ENCODE results near the gene ULK4. TPM values are rescaled to one million over a fixed set of nuclear protein-coding genes. Genes with fewer than 3 reads are reported as not detected.

Gene ULK4
- total RNA-seq, 2 donors from 2014 or later, result 4.4 to 8.3 TPM

DNA sequence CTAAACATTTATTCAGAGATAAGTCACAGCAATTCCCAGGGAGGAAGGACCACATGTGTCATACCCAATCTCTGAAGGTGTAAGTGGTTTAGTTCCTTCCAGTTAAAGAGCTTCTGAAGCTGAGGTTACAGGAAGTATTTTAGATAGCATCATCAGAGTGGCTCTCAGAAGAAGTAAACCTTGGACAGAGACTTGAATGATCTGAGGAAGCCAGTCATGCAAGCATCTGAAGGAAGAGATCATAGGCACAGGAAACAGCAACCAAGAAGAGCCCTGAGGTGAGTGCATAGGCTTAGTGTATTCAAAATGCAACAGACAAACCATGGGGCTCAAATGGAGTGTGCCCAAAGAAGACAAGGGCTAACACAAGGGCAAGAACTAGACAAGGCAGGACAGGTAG lies 210.3 kb downstream of the ULK4 start:
- H3K9me3 ChIP-seq, result no peaks in the 10 kb centered on the region
- H3K27me3 ChIP-seq, result no peaks in the 10 kb centered on the region
- DNase-seq, result no peak
- H3K4me3 ChIP-seq, result no peak overlapping the region
- intact Hi-C loops (cut with DNase I), result no loop called here
- no peaks in the 10 kb centered on the region for H3K4me1 ChIP-seq
- H3K9ac ChIP-seq (ENCODE audit: low read depth in 2 of 2, low read length in 2 of 2), result no peak overlapping the region
- H3K36me3 ChIP-seq, result no peaks in the 10 kb centered on the region
- TF ChIP-seq, protein P1, sequence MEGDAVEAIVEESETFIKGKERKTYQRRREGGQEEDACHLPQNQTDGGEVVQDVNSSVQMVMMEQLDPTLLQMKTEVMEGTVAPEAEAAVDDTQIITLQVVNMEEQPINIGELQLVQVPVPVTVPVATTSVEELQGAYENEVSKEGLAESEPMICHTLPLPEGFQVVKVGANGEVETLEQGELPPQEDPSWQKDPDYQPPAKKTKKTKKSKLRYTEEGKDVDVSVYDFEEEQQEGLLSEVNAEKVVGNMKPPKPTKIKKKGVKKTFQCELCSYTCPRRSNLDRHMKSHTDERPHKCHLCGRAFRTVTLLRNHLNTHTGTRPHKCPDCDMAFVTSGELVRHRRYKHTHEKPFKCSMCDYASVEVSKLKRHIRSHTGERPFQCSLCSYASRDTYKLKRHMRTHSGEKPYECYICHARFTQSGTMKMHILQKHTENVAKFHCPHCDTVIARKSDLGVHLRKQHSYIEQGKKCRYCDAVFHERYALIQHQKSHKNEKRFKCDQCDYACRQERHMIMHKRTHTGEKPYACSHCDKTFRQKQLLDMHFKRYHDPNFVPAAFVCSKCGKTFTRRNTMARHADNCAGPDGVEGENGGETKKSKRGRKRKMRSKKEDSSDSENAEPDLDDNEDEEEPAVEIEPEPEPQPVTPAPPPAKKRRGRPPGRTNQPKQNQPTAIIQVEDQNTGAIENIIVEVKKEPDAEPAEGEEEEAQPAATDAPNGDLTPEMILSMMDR (IDR thresholded peaks at IDR 0.05), result no peak
- no peak overlapping the region for H3K27ac ChIP-seq

DNA sequence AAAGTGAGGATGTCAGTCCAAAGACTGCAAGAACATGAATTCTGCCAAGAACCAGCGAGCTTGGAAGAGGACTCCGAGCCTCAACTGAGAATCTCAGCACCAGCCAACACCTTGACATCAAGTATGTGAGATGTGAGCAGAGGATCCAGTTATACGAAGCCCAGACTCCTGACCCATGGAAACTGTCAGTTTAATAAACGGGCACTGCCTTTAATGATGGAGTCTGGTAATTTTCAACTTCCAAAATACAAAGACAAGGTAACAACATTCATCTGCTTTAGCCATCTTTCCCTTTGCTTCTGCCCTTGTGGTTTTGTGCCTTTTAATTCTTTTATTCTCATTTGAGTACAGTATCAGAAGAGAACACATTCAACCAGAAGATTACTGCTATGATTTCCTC lies 211.9 kb downstream of the ULK4 start:
- H3K4me1 ChIP-seq, result no peaks in the 10 kb centered on the region
- H3K9ac ChIP-seq (ENCODE audit: low read depth in 2 of 2, low read length in 2 of 2), result no peak overlapping the region
- intact Hi-C loops (cut with DNase I), result no loop called here
- no peaks in the 10 kb centered on the region for H3K27me3 ChIP-seq
- H3K27ac ChIP-seq, result no peak overlapping the region
- H3K4me3 ChIP-seq, result no peak overlapping the region
- H3K9me3 ChIP-seq, result no peaks in the 10 kb centered on the region
- no peak for DNase-seq
- H3K36me3 ChIP-seq, result no peaks in the 10 kb centered on the region
- TF ChIP-seq, protein P1 (IDR thresholded peaks at IDR 0.05), result no peak

- Histone ChIP-seq H3K4me1 (no peaks in the 10 kb centered on the region), H3K9me3 (no peaks in the 10 kb centered on the region)
- intact Hi-C loops (cut with DNase I), result no loop called here
Observed at GRCh38 chr3:41746215-41746614, 215.7 kb downstream of the ULK4 start.

GRCh38 chr3:41742121-41742520 lies 219.8 kb downstream of the ULK4 start:
- no peak for DNase-seq
- Histone ChIP-seq H3K4me1 (no peaks in the 10 kb centered on the region), H3K27me3 (no peaks in the 10 kb centered on the region), H3K9me3 (no peaks in the 10 kb centered on the region), H3K4me3 (no peak overlapping the region), H3K9ac (ENCODE audit: low read depth in 2 of 2, low read length in 2 of 2) (no peak overlapping the region), H3K36me3 (no peaks in the 10 kb centered on the region), H3K27ac (no peak overlapping the region)
- intact Hi-C loops (cut with DNase I), result no loop called here
- TF ChIP-seq, protein P1 (IDR thresholded peaks at IDR 0.05), result no peak

More at GRCh38 chr3:41746215-41746614, 215.7 kb downstream of the ULK4 start:
- DNase-seq, result no peak
- no peak overlapping the region for H3K27ac ChIP-seq
- TF ChIP-seq, protein P1 (IDR thresholded peaks at IDR 0.05), result no peak
- no peak overlapping the region for H3K9ac ChIP-seq (ENCODE audit: low read depth in 2 of 2, low read length in 2 of 2)
- H3K27me3 ChIP-seq, result no peaks in the 10 kb centered on the region
- H3K4me3 ChIP-seq, result no peak overlapping the region
- H3K36me3 ChIP-seq, result no peaks in the 10 kb centered on the region

- no peak for DNase-seq
- intact Hi-C loops (cut with DNase I), result no loop called here
- no peaks in the 10 kb centered on the region for H3K9me3 ChIP-seq
Observed at GRCh38 chr3:41740374-41740886, 221.5 kb downstream of the ULK4 start.

More at GRCh38 chr3:41740374-41740886, 221.5 kb downstream of the ULK4 start:
- TF ChIP-seq, protein P1 (IDR thresholded peaks at IDR 0.05), result no peak
- no peaks in the 10 kb centered on the region for H3K36me3 ChIP-seq
- no peaks in the 10 kb centered on the region for H3K4me1 ChIP-seq
- H3K9ac ChIP-seq (ENCODE audit: low read depth in 2 of 2, low read length in 2 of 2), result no peak overlapping the region
- H3K27me3 ChIP-seq, result no peaks in the 10 kb centered on the region
- H3K4me3 ChIP-seq, result no peak overlapping the region
- H3K27ac ChIP-seq, result no peak overlapping the region
